HG03469 (cell line): ENCODE data around the gene GPR158.
"Not testable (repeated sequence)": the region's sequence is repeated elsewhere in the genome, so short reads cannot be mapped to it uniquely, and the experiment has no call there.

Experiments
- ATAC-seq: cut with Tn5 transposase; IDR thresholded peaks from one replicate; pipeline ENCODE4 v1.9.1; 2021; ENCODE audit warnings: mild to moderate bottlenecking, moderate library complexity, moderate number of reproducible peaks; ENCODE audit not compliant: unreplicated experiment

The GPR158 gene

GRCh38 chr10:25300073-25300472 lies 125.3 kb downstream of the GPR158 start:
- no peak for ATAC-seq

GRCh38 chr10:25304606-25305005 lies 129.8 kb downstream of the GPR158 start:
- no peak for ATAC-seq

- ATAC-seq: no peak
These were observed 131.6 kb downstream of the GPR158 start for GRCh38 chr10:25306386-25306785.

GRCh38 chr10:25308278-25308677 lies 133.5 kb downstream of the GPR158 start:
- ATAC-seq: no peak

GRCh38 chr10:25317596-25318211 lies 142.9 kb downstream of the GPR158 start:
- ATAC-seq: not testable (repeated sequence)

- no peak for ATAC-seq
These were observed 152.5 kb downstream of the GPR158 start for GRCh38 chr10:25327273-25327672.

GRCh38 chr10:25328361-25328760 lies 153.6 kb downstream of the GPR158 start:
- no peak for ATAC-seq

GRCh38 chr10:25329587-25329986 lies 154.8 kb downstream of the GPR158 start:
- ATAC-seq: not testable (repeated sequence)

GRCh38 chr10:25334445-25334844 lies 159.6 kb downstream of the GPR158 start:
- no peak for ATAC-seq

GRCh38 chr10:25336330-25336729 lies 161.5 kb downstream of the GPR158 start:
- no peak for ATAC-seq

- no peak for ATAC-seq
These were observed 163.5 kb downstream of the GPR158 start for GRCh38 chr10:25338271-25338670.

GRCh38 chr10:25339966-25340365 lies 165.2 kb downstream of the GPR158 start:
- ATAC-seq: no peak

GRCh38 chr10:25349520-25349919 lies 174.7 kb downstream of the GPR158 start:
- ATAC-seq: no peak

- no peak for ATAC-seq
These were observed 181.8 kb downstream of the GPR158 start for GRCh38 chr10:25356609-25357008.

GRCh38 chr10:25357269-25357668 lies 182.5 kb downstream of the GPR158 start:
- no peak for ATAC-seq

GRCh38 chr10:25382029-25382810 lies 207.4 kb downstream of the GPR158 start:
- ATAC-seq: no peak

- ATAC-seq: not testable (repeated sequence)
These were observed 208.1 kb downstream of the GPR158 start for GRCh38 chr10:25382901-25383300.

- no peak for ATAC-seq
These were observed 208.9 kb downstream of the GPR158 start for GRCh38 chr10:25383686-25384085.

GRCh38 chr10:25384618-25385017 lies 209.8 kb downstream of the GPR158 start:
- ATAC-seq: no peak

GRCh38 chr10:25388188-25388861 lies 213.5 kb downstream of the GPR158 start:
- ATAC-seq: no peak

GRCh38 chr10:25388862-25389206 lies 214.0 kb downstream of the GPR158 start:
- no peak for ATAC-seq

GRCh38 chr10:25390733-25391132 lies 215.9 kb downstream of the GPR158 start:
- ATAC-seq: no peak
